H1 (cell line): ENCODE measurements around the gene CLIP3. TPM values are rescaled to one million over a fixed set of nuclear protein-coding genes. Genes with fewer than 3 reads are reported as not detected.

Source experiments
- KDM5A ChIP-seq: fragments of 200-600 bp; IDR thresholded peaks from 2 replicates; pipeline ENCODE4 v1.7.1; 2012; ENCODE audit warnings: mild to moderate bottlenecking, low read length, inconsistent platforms, mixed read lengths
- MAFK ChIP-seq: IDR thresholded peaks from 2 replicates; pipeline ENCODE4 v1.6.1; 2012; ENCODE audit warnings: low read depth, mild to moderate bottlenecking, improper control_type of control experiment, low read length
- SP4 ChIP-seq: IDR thresholded peaks from 2 replicates; pipeline ENCODE4 v1.6.1; 2012; ENCODE audit warnings: low read length, inconsistent platforms
- polyA plus RNA-seq, 7 experiments: library from polyadenylated mRNA; depleted of rRNA in 3 of 7; stranded (reverse) in 5 of 7; unstranded in 2 of 7; fragments of >200 nt in 5 of 7; fragments of 200-250 nt in 2 of 7; gene quantifications; 1 replicate in 5 of 7; 2 replicates in 1 of 7; 4 replicates in 1 of 7; pipeline versions ENCODE4 v1.2.1 to v1.2.3, GENCODE V29; 2011 to 2013; ENCODE audit warnings: missing spikeins in 2 of 7, mixed read lengths in 2 of 7
- total RNA-seq: library from RNA; stranded (reverse); fragmentation: NEBNext Ultra II Directional; extraction: Animal tissue kit (Norgen Biotek cat#: 25700); gene quantifications from 2 replicates; pipeline ENCODE4 v1.2.1, GENCODE V29; 2021

CLIP3 gene
- total and polyA plus RNA-seq, 2 of the 8 experiments (the other 6 are each of a cell fraction or from before 2014, with no cell fraction given): 5.9 to 21.7 TPM

- TF ChIP-seq SP4 (no peak), KDM5A (no peak), MAFK (no peak)
Observed at GRCh38 chr19:35995048-35995993, 37.4 kb downstream of the CLIP3 start, which contains the start of gene SDHAF1 (continued).
